H9 (cell line): Measurements from ENCODE around the gene CLEC20A. TPM values are rescaled to one million over a fixed set of nuclear protein-coding genes. Genes with fewer than 3 reads are reported as not detected.

Source experiments
- DNase-seq: peaks from one replicate; pipeline ENCODE4 v3.0.0-alpha.2; 2017
- H2AFZ ChIP-seq: one replicate; pipeline ENCODE4 v1.6.1; 2013; ENCODE audit warnings: mild to moderate bottlenecking, low read length, control low read depth, moderate library complexity
- H2AK5ac ChIP-seq: 2 replicates; pipeline ENCODE4 v1.6.1; 2013; ENCODE audit warnings: low read length, control low read depth, mixed read lengths; ENCODE audit not compliant: insufficient read length
- H2BK120ac ChIP-seq: one replicate; pipeline ENCODE4 v1.6.1; 2013; ENCODE audit warnings: low read depth, mild to moderate bottlenecking, low read length, control low read depth, inconsistent platforms; ENCODE audit not compliant: poor library complexity, severe bottlenecking
- H2BK12ac ChIP-seq: 2 replicates; pipeline ENCODE4 v1.6.1; 2013; ENCODE audit warnings: low read length, control low read depth, mixed read lengths, low read depth; ENCODE audit not compliant: insufficient read length
- H2BK15ac ChIP-seq: 2 replicates; pipeline ENCODE4 v1.6.1; 2013; ENCODE audit warnings: low read depth, low read length, control low read depth
- H2BK20ac ChIP-seq: one replicate; pipeline ENCODE4 v1.6.1; 2013; ENCODE audit warnings: low read depth, mild to moderate bottlenecking, low read length, control low read depth, inconsistent platforms; ENCODE audit not compliant: poor library complexity, severe bottlenecking
- H2BK5ac ChIP-seq: 2 replicates; pipeline ENCODE4 v1.6.1; 2013; ENCODE audit warnings: low read length, control low read depth, mixed read lengths; ENCODE audit not compliant: insufficient read length
- H3K14ac ChIP-seq: 2 replicates; pipeline ENCODE4 v1.6.1; 2013; ENCODE audit warnings: low read length, control low read depth; ENCODE audit not compliant: insufficient read depth
- H3K18ac ChIP-seq: 2 replicates; pipeline ENCODE4 v1.6.1; 2013; ENCODE audit warnings: low read depth, mild to moderate bottlenecking, mixed read lengths, low read length, control low read depth; ENCODE audit not compliant: insufficient read length
- H3K23ac ChIP-seq: 2 replicates; pipeline ENCODE4 v1.6.1; 2013; ENCODE audit warnings: low read length, control low read depth, mixed read lengths, low read depth; ENCODE audit not compliant: insufficient read length
- H3K23me2 ChIP-seq: 2 replicates; pipeline ENCODE4 v1.6.1; 2013; ENCODE audit warnings: low read depth, mild to moderate bottlenecking, mixed read lengths, low read length, control low read depth; ENCODE audit not compliant: insufficient read length, poor library complexity, severe bottlenecking
- H3K27ac ChIP-seq: 2 replicates; pipeline ENCODE4 v1.5.1; 2013; ENCODE audit warnings: low read length, control low read depth, mixed read lengths, low read depth; ENCODE audit not compliant: insufficient read length
- H3K27me3 ChIP-seq: 2 replicates; pipeline ENCODE4 v1.6.1; 2013; ENCODE audit warnings: low read length, control low read depth, inconsistent platforms; ENCODE audit not compliant: insufficient read depth
- H3K4ac ChIP-seq: 2 replicates; pipeline ENCODE4 v1.6.1; 2013; ENCODE audit warnings: low read depth, mild to moderate bottlenecking, control low read depth, inconsistent platforms, low read length, moderate library complexity
- H3K4me1 ChIP-seq: 2 replicates; pipeline ENCODE4 v1.6.1; 2013; ENCODE audit warnings: low read length, control low read depth, inconsistent platforms; ENCODE audit not compliant: insufficient read depth
- H3K4me2 ChIP-seq: 2 replicates; pipeline ENCODE4 v1.6.1; 2013; ENCODE audit warnings: low read length, control low read depth, mixed read lengths; ENCODE audit not compliant: insufficient read length, insufficient read depth
- H3K56ac ChIP-seq: 2 replicates; pipeline ENCODE4 v1.6.1; 2013; ENCODE audit warnings: low read depth, mild to moderate bottlenecking, mixed read lengths, low read length, control low read depth; ENCODE audit not compliant: insufficient read length
- H3K79me1 ChIP-seq: 2 replicates; pipeline ENCODE4 v1.6.1; 2013; ENCODE audit warnings: low read depth, mild to moderate bottlenecking, moderate library complexity, low read length, control low read depth, inconsistent platforms; ENCODE audit not compliant: insufficient read depth, poor library complexity, severe bottlenecking
- H3K79me2 ChIP-seq: 2 replicates; pipeline ENCODE4 v1.6.1; 2013; ENCODE audit warnings: low read length, control low read depth, inconsistent platforms; ENCODE audit not compliant: insufficient read depth
- H3K9ac ChIP-seq: 2 replicates; pipeline ENCODE4 v1.6.1; 2013; ENCODE audit warnings: low read length, control low read depth, mixed read lengths; ENCODE audit not compliant: insufficient read length; ENCODE audit errors: extremely low read depth
- H3K9me3 ChIP-seq: one replicate; pipeline ENCODE4 v1.6.1; 2013; ENCODE audit warnings: low read depth, low read length, inconsistent platforms; ENCODE audit not compliant: control insufficient read depth
- H3T11ph ChIP-seq: one replicate; pipeline ENCODE4 v1.6.1; 2013; ENCODE audit warnings: mild to moderate bottlenecking, low read length, control low read depth, inconsistent platforms
- H4K20me1 ChIP-seq: one replicate; pipeline ENCODE4 v1.6.1; 2013; ENCODE audit not compliant: control insufficient read depth, insufficient read length, insufficient read depth
- H4K5ac ChIP-seq: 2 replicates; pipeline ENCODE4 v1.6.1; 2013; ENCODE audit warnings: low read depth, mild to moderate bottlenecking, mixed read lengths, low read length, control low read depth; ENCODE audit not compliant: insufficient read length
- H4K8ac ChIP-seq: replicated peaks from 2 replicates; pipeline ENCODE4 v1.6.1; 2013; ENCODE audit warnings: low read length, control low read depth, mixed read lengths, low read depth; ENCODE audit not compliant: insufficient read length
- H4K91ac ChIP-seq: 2 replicates; pipeline ENCODE4 v1.6.1; 2013; ENCODE audit warnings: low read depth, mild to moderate bottlenecking, moderate library complexity, mixed read lengths, low read length, control low read depth; ENCODE audit not compliant: insufficient read length
- H3K27ac Mint-ChIP-seq, 3 experiments: 2 replicates in 2 of 3; 3 replicates in 1 of 3; pipeline ENCODE4 v1.8.0; 2020 to 2021; ENCODE audit warnings: mixed read lengths in 3 of 3, mild to moderate bottlenecking in 1 of 3, moderate library complexity in 1 of 3
- H3K27me3 Mint-ChIP-seq: 2 replicates; pipeline ENCODE4 v1.8.0; 2021; ENCODE audit warnings: low read depth, mild to moderate bottlenecking, moderate library complexity, mixed read lengths
- H3K36me3 Mint-ChIP-seq, 3 experiments: 2 replicates in 2 of 3; 3 replicates in 1 of 3; pipeline ENCODE4 v1.8.0; 2020 to 2021; ENCODE audit warnings: low read depth in 3 of 3, mixed read lengths in 3 of 3; ENCODE audit not compliant: insufficient read depth in 1 of 3
- H3K4me1 Mint-ChIP-seq, 2 experiments: 2 replicates each; pipeline ENCODE4 v1.8.0; 2020; ENCODE audit warnings: mixed read lengths in 2 of 2
- H3K4me3 Mint-ChIP-seq, 2 experiments: 2 replicates in 1 of 2; 3 replicates in 1 of 2; pipeline ENCODE4 v1.8.0; 2020 to 2021; ENCODE audit warnings: mild to moderate bottlenecking in 2 of 2, mixed read lengths in 2 of 2, moderate library complexity in 1 of 2
- H3K9me3 Mint-ChIP-seq, 2 experiments: 2 replicates in 1 of 2; 3 replicates in 1 of 2; pipeline ENCODE4 v1.8.0; 2020; ENCODE audit warnings: mild to moderate bottlenecking in 2 of 2, mixed read lengths in 2 of 2, moderate library complexity in 1 of 2
- CTCF ChIP-seq: fragments of 200-600 bp; sonication (generic); conservative IDR thresholded peaks from 3 replicates; pipeline ENCODE4 v1.8.0; 2021; ENCODE audit warnings: antibody characterized with exemption, mild to moderate bottlenecking
- WGBS: extraction: QIAGEN DNeasy Blood & Tissue Kit; methylation state at CpG from one replicate; pipeline ENCODE4 v1.1.7; 2013; ENCODE audit warnings: missing lambda C conversion rate, low lambda C conversion rate, mixed read lengths; ENCODE audit not compliant: insufficient read length; ENCODE audit errors: extremely low coverage; 5-methylcytosine and 5-hydroxymethylcytosine counted together
- total RNA-seq: library from RNA; stranded (reverse); gene quantifications from 2 replicates; pipeline ENCODE4 v1.2.1, GENCODE V29; 2021

The CLEC20A gene
- total RNA-seq, 1 experiment from 2014 or later: not detected

GRCh38 chr1:178527117-178527516 is 30.4 kb upstream of the CLEC20A start:
- no peaks in the 10 kb centered on the region for H4K20me1 ChIP-seq
- H2BK15ac ChIP-seq: no peak overlapping the region
- TF ChIP-seq CTCF: no peak
- H2AK5ac ChIP-seq: no peak overlapping the region
- H3K23me2 ChIP-seq: peaks cover 2% of the 10 kb centered on the region
- no peak overlapping the region for H4K8ac ChIP-seq
- no peak overlapping the region for H4K91ac ChIP-seq
- no peaks in the 10 kb centered on the region for H3K79me1 ChIP-seq
- WGBS: no CpG with 5 or more reads among the region's 4 CpGs
- no peak overlapping the region for H3K56ac ChIP-seq
- H3K4ac ChIP-seq: no peak overlapping the region
- DNase-seq: no peak
- H3K18ac ChIP-seq: no peak overlapping the region
- H3K27ac Mint-ChIP-seq: no peak overlapping the region
- no peak overlapping the region for H3K27ac ChIP-seq
- H2BK12ac ChIP-seq: no peak overlapping the region
- no peak overlapping the region for H4K5ac ChIP-seq
- H3K4me1 ChIP-seq: no peaks in the 10 kb centered on the region
- no peaks in the 10 kb centered on the region; a peak in 1 of 5 replicates for H3K9me3 Mint-ChIP-seq
- H2BK120ac ChIP-seq: no peak overlapping the region
- no peaks in the 10 kb centered on the region for H3K36me3 Mint-ChIP-seq
- no peak overlapping the region for H3K4me2 ChIP-seq
- H3K4me3 Mint-ChIP-seq: no peak overlapping the region
- no peak overlapping the region for H3K14ac ChIP-seq
- no peaks in the 10 kb centered on the region for H3K4me1 Mint-ChIP-seq
- no peak overlapping the region for H3T11ph ChIP-seq
- no peak overlapping the region for H3K9ac ChIP-seq
- H2BK20ac ChIP-seq: no peak overlapping the region
- no peaks in the 10 kb centered on the region for H3K79me2 ChIP-seq
- H2BK5ac ChIP-seq: no peak overlapping the region
- no peak overlapping the region for H3K23ac ChIP-seq
- H2AFZ ChIP-seq: no peak overlapping the region
- H3K27me3 ChIP-seq: no peaks in the 10 kb centered on the region
- H3K27me3 Mint-ChIP-seq: no peaks in the 10 kb centered on the region; the same call in none of the 2 replicates
- no peaks in the 10 kb centered on the region for H3K9me3 ChIP-seq
